PFSK-1 (cell line): ENCODE measurements around the gene NDUFAF3.

Experiments used
- POLR2AphosphoS5 ChIP-seq: IDR thresholded peaks from 2 replicates; pipeline ENCODE4 v1.6.1; 2012; ENCODE audit warnings: low read depth, mild to moderate bottlenecking, control low read depth, low read length, moderate library complexity
- REST ChIP-seq, 2 experiments: IDR thresholded peaks; 2 replicates each; pipeline versions ENCODE4 v1.6.1 to v1.8.0; 2011 to 2012; ENCODE audit warnings: low read depth in 2 of 2, low read length in 2 of 2, control low read depth in 1 of 2, inconsistent platforms in 1 of 2, mild to moderate bottlenecking in 1 of 2, moderate library complexity in 1 of 2; ENCODE audit not compliant: insufficient read depth in 1 of 2
- SIN3A ChIP-seq: IDR thresholded peaks from 2 replicates; pipeline ENCODE4 v1.6.1; 2012; ENCODE audit warnings: mild to moderate bottlenecking, low read length, moderate library complexity, borderline replicate concordance; ENCODE audit not compliant: insufficient read depth

- peak; percentile 68 for TF ChIP-seq POLR2AphosphoS5
- TF ChIP-seq SIN3A, result no peak
- TF ChIP-seq REST (IDR thresholded peaks at IDR 0.05; ENCODE audit: insufficient read depth in 1 of 2, low read depth in 2 of 2, low read length in 2 of 2), result no peak
Measured at GRCh38 chr3:49025793-49026520, 4.0 kb downstream of the NDUFAF3 start.
